Skeletal muscle satellite cell (primary cell): ENCODE data around the gene KRTAP3-2. TPM values are rescaled to one million over a fixed set of nuclear protein-coding genes. Genes with fewer than 3 reads are reported as not detected.

Source experiments
- small RNA-seq: library from RNA; depleted of rRNA; stranded (forward); fragments of <200 nt; gene quantifications from one replicate; pipeline ENCODE3, GENCODE V24; 2012

The KRTAP3-2 gene

Small RNA genes within 50 kb of the gene (small RNA-seq; reads per million reads assigned to genes)
- gene KRTAP3-4P, result not detected
